Medulla oblongata (tissue), 1 donor: Measurements from ENCODE around the gene PLK4.
"Not testable (repeated sequence)": the region's sequence is repeated elsewhere in the genome, so short reads cannot be mapped to it uniquely, and the experiment has no call there.

ENCODE experiments used
- DNase-seq: peaks from one replicate; pipeline ENCODE4 v3.0.0-alpha.2; 2015; ENCODE audit errors: extremely low spot score

The PLK4 gene

GRCh38 chr4:127880763-127881562 is at the start of gene PLK4:
PLK4 (plus strand) TSS chr4:127880893; CDS start chr4:127881135, 242 bp downstream.
- peak; percentile 96 for DNase-seq

- DNase-seq, result peak; percentile 56
These were observed 48.1 kb upstream of the PLK4 start for GRCh38 chr4:127832585-127832984.

GRCh38 chr4:127843704-127844600 is 36.7 kb upstream of the PLK4 start:
- DNase-seq, result no peak

- DNase-seq, result no peak
These were observed 36.0 kb upstream of the PLK4 start for GRCh38 chr4:127844601-127845116.

- DNase-seq, result no peak
These were observed 34.6 kb upstream of the PLK4 start for GRCh38 chr4:127846061-127846460.

- DNase-seq, result no peak
These were observed 33.9 kb upstream of the PLK4 start for GRCh38 chr4:127846765-127847164.

GRCh38 chr4:127849505-127850234 is 31.0 kb upstream of the PLK4 start:
- DNase-seq, result no peak

- DNase-seq, result no peak
These were observed 28.0 kb upstream of the PLK4 start for GRCh38 chr4:127852661-127853060.

GRCh38 chr4:127856196-127856812 is 24.4 kb upstream of the PLK4 start:
- no peak for DNase-seq

- DNase-seq, result no peak
These were observed 23.8 kb upstream of the PLK4 start for GRCh38 chr4:127856813-127857447.

- no peak for DNase-seq
These were observed 23.1 kb upstream of the PLK4 start for GRCh38 chr4:127857641-127858040.

GRCh38 chr4:127868196-127868595 is 12.5 kb upstream of the PLK4 start:
- DNase-seq, result no peak

GRCh38 chr4:127870281-127870680 is 10.4 kb upstream of the PLK4 start:
- DNase-seq, result no peak

GRCh38 chr4:127870688-127871087 is 10.0 kb upstream of the PLK4 start:
- DNase-seq, result no peak

GRCh38 chr4:127875791-127876190 is 4.9 kb upstream of the PLK4 start:
- no peak for DNase-seq

GRCh38 chr4:127881563-127881864 is 821 bp downstream of the PLK4 start:
- no peak for DNase-seq

- DNase-seq, result no peak
These were observed 7.9 kb downstream of the PLK4 start for GRCh38 chr4:127888559-127888958.

GRCh38 chr4:127889903-127890302 is 9.2 kb downstream of the PLK4 start:
- no peak for DNase-seq

GRCh38 chr4:127896069-127896468 is 15.4 kb downstream of the PLK4 start:
- no peak for DNase-seq

- no peak for DNase-seq
These were observed 15.8 kb downstream of the PLK4 start for GRCh38 chr4:127896528-127896927.

- not testable (repeated sequence) for DNase-seq
These were observed 19.0 kb downstream of the PLK4 start for GRCh38 chr4:127899682-127900081.
